ENCODE data around the gene PDXDC1. TPM values are rescaled to one million over a fixed set of nuclear protein-coding genes. Genes with fewer than 3 reads are reported as not detected.
"Not testable (repeated sequence)": the region's sequence is repeated elsewhere in the genome, so short reads cannot be mapped to it uniquely, and the experiment has no call there.

Gene PDXDC1
- total RNA-seq, 2 experiments from 2014 or later: 64.0 to 75.0 TPM

GRCh38 chr16:15008647-15009046, 33.8 kb downstream of the PDXDC1 start:
- peaks cover 13% of the 10 kb centered on the region for H3K4me1 ChIP-seq (ENCODE audit: insufficient read depth, low read length)
- POLR2A ChIA-PET; ATAC-seq (ENCODE audit: poor library complexity); H3K9me3 ChIP-seq (ENCODE audit: control insufficient read depth in 1 of 2, insufficient read depth in 1 of 2, low read length in 2 of 2); H3K27me3 ChIP-seq (ENCODE audit: control insufficient read depth in 1 of 2, insufficient read depth in 2 of 2, low read length in 2 of 2); CTCF ChIA-PET; DNase-seq; H3K27ac ChIP-seq (ENCODE audit: low read depth in 1 of 2, low read length in 2 of 2); H3K4me3 ChIP-seq (ENCODE audit: low read length); intact Hi-C loops (cut with DNase I, micrococcal nuclease); H3K27me3 Mint-ChIP-seq; H3K9me3 Mint-ChIP-seq; H3K4me3 Mint-ChIP-seq: not testable (repeated sequence)
- Mint-ChIP-seq H3K27ac (peak overlapping the region; percentile 5), H3K4me1 (ENCODE audit: low read depth) (peaks cover 19% of the 10 kb centered on the region), H3K36me3 (ENCODE audit: low read depth) (peaks cover 80% of the 10 kb centered on the region)
- H3K36me3 ChIP-seq (ENCODE audit: insufficient read depth, low read length): peaks cover 12% of the 10 kb centered on the region

- Mint-ChIP-seq H3K27ac (peak overlapping the region; percentile 97), H3K36me3 (ENCODE audit: low read depth) (peaks cover 69% of the 10 kb centered on the region), H3K4me1 (ENCODE audit: low read depth) (peaks cover 41% of the 10 kb centered on the region)
- H3K4me3 Mint-ChIP-seq; H3K27me3 Mint-ChIP-seq; H3K9me3 ChIP-seq (ENCODE audit: control insufficient read depth in 1 of 2, insufficient read depth in 1 of 2, low read length in 2 of 2); H3K4me3 ChIP-seq (ENCODE audit: low read length); DNase-seq; H3K27me3 ChIP-seq (ENCODE audit: control insufficient read depth in 1 of 2, insufficient read depth in 2 of 2, low read length in 2 of 2); H3K27ac ChIP-seq (ENCODE audit: low read depth in 1 of 2, low read length in 2 of 2); H3K9me3 Mint-ChIP-seq; ATAC-seq (ENCODE audit: poor library complexity): not testable (repeated sequence)
- intact Hi-C loops (cut with DNase I, micrococcal nuclease): loop anchor here in 1 of 2 experiments (5.0 kb wide), 1 partner anchor 36 kb away; the partner anchor contains the start of gene PDXDC1
- H3K36me3 ChIP-seq (ENCODE audit: insufficient read depth, low read length): peaks cover 14% of the 10 kb centered on the region
- H3K4me1 ChIP-seq (ENCODE audit: insufficient read depth, low read length): peaks cover 25% of the 10 kb centered on the region
- CTCF ChIA-PET: interaction anchor here (0.6 to 1.2 kb wide), 2 partner anchors 9 to 59 kb away, joined by 3 read pairs; no protein-coding TSS in a partner anchor
- POLR2A ChIA-PET: interaction anchor here (2.7 kb wide), 1 partner anchor 38 kb away, joined by 9 read pairs; the partner anchor contains the start of gene PDXDC1
These were observed 38.1 kb downstream of the PDXDC1 start for GRCh38 chr16:15012941-15013340.

- intact Hi-C loops (cut with DNase I, micrococcal nuclease); H3K27ac ChIP-seq (ENCODE audit: low read depth in 1 of 2, low read length in 2 of 2); DNase-seq; H3K27me3 Mint-ChIP-seq; H3K27me3 ChIP-seq (ENCODE audit: control insufficient read depth in 1 of 2, insufficient read depth in 2 of 2, low read length in 2 of 2); H3K9me3 ChIP-seq (ENCODE audit: control insufficient read depth in 1 of 2, insufficient read depth in 1 of 2, low read length in 2 of 2); CTCF ChIA-PET; H3K9me3 Mint-ChIP-seq; H3K4me3 ChIP-seq (ENCODE audit: low read length); POLR2A ChIA-PET; ATAC-seq (ENCODE audit: poor library complexity); H3K4me3 Mint-ChIP-seq: not testable (repeated sequence)
- peaks cover 25% of the 10 kb centered on the region for H3K4me1 ChIP-seq (ENCODE audit: insufficient read depth, low read length)
- H3K36me3 ChIP-seq (ENCODE audit: insufficient read depth, low read length): peaks cover 14% of the 10 kb centered on the region
- H3K36me3 Mint-ChIP-seq (ENCODE audit: low read depth): peaks cover 62% of the 10 kb centered on the region
- H3K4me1 Mint-ChIP-seq (ENCODE audit: low read depth): peaks cover 36% of the 10 kb centered on the region
- peak overlapping the region; percentile 80 for H3K27ac Mint-ChIP-seq
These were observed 40.8 kb downstream of the PDXDC1 start for GRCh38 chr16:15015671-15016070.

GRCh38 chr16:15016354-15016753, 41.5 kb downstream of the PDXDC1 start:
- peaks cover 57% of the 10 kb centered on the region for H3K36me3 Mint-ChIP-seq (ENCODE audit: low read depth)
- H3K4me3 Mint-ChIP-seq; intact Hi-C loops (cut with DNase I, micrococcal nuclease): not testable (repeated sequence)

GRCh38 chr16:15016951-15017580, 42.2 kb downstream of the PDXDC1 start:
- ATAC-seq (ENCODE audit: poor library complexity); H3K9me3 Mint-ChIP-seq; intact Hi-C loops (cut with DNase I, micrococcal nuclease); POLR2A ChIA-PET; H3K9me3 ChIP-seq (ENCODE audit: control insufficient read depth in 1 of 2, insufficient read depth in 1 of 2, low read length in 2 of 2); H3K27me3 Mint-ChIP-seq; H3K27ac ChIP-seq (ENCODE audit: low read depth in 1 of 2, low read length in 2 of 2); H3K4me3 ChIP-seq (ENCODE audit: low read length); H3K4me3 Mint-ChIP-seq; H3K27me3 ChIP-seq (ENCODE audit: control insufficient read depth in 1 of 2, insufficient read depth in 2 of 2, low read length in 2 of 2); DNase-seq; CTCF ChIA-PET: not testable (repeated sequence)
- Histone ChIP-seq H3K4me1 (ENCODE audit: insufficient read depth, low read length) (peaks cover 25% of the 10 kb centered on the region), H3K36me3 (ENCODE audit: insufficient read depth, low read length) (peaks cover 14% of the 10 kb centered on the region)
- peaks cover 58% of the 10 kb centered on the region for H3K36me3 Mint-ChIP-seq (ENCODE audit: low read depth)
- H3K27ac Mint-ChIP-seq: peak overlapping the region; percentile 80
- H3K4me1 Mint-ChIP-seq (ENCODE audit: low read depth): peaks cover 34% of the 10 kb centered on the region

More at GRCh38 chr16:15016354-15016753, 41.5 kb downstream of the PDXDC1 start:
- CTCF ChIA-PET; DNase-seq; H3K9me3 ChIP-seq (ENCODE audit: control insufficient read depth in 1 of 2, insufficient read depth in 1 of 2, low read length in 2 of 2); H3K9me3 Mint-ChIP-seq; ATAC-seq (ENCODE audit: poor library complexity); POLR2A ChIA-PET; H3K27me3 Mint-ChIP-seq; H3K27me3 ChIP-seq (ENCODE audit: control insufficient read depth in 1 of 2, insufficient read depth in 2 of 2, low read length in 2 of 2); H3K27ac ChIP-seq (ENCODE audit: low read depth in 1 of 2, low read length in 2 of 2); H3K4me3 ChIP-seq (ENCODE audit: low read length): not testable (repeated sequence)
- Mint-ChIP-seq H3K4me1 (ENCODE audit: low read depth) (peaks cover 33% of the 10 kb centered on the region), H3K27ac (peak overlapping the region; percentile 80)
- H3K36me3 ChIP-seq (ENCODE audit: insufficient read depth, low read length): peaks cover 14% of the 10 kb centered on the region
- H3K4me1 ChIP-seq (ENCODE audit: insufficient read depth, low read length): peaks cover 25% of the 10 kb centered on the region

- DNase-seq; ATAC-seq (ENCODE audit: poor library complexity); H3K9me3 Mint-ChIP-seq; H3K4me1 ChIP-seq (ENCODE audit: insufficient read depth, low read length); POLR2A ChIA-PET; H3K27me3 ChIP-seq (ENCODE audit: control insufficient read depth in 1 of 2, insufficient read depth in 2 of 2, low read length in 2 of 2); H3K27me3 Mint-ChIP-seq; H3K27ac ChIP-seq (ENCODE audit: low read depth in 1 of 2, low read length in 2 of 2); intact Hi-C loops (cut with DNase I, micrococcal nuclease); H3K9me3 ChIP-seq (ENCODE audit: control insufficient read depth in 1 of 2, insufficient read depth in 1 of 2, low read length in 2 of 2); H3K4me3 Mint-ChIP-seq; H3K4me3 ChIP-seq (ENCODE audit: low read length): not testable (repeated sequence)
- CTCF ChIA-PET: interaction anchor here (0.7 kb wide), 1 partner anchor 9 kb away, joined by 3 read pairs; no protein-coding TSS in a partner anchor
- H3K4me1 Mint-ChIP-seq (ENCODE audit: low read depth): peaks cover 15% of the 10 kb centered on the region
- peak overlapping the region; percentile 71 for H3K27ac Mint-ChIP-seq
- H3K36me3 ChIP-seq (ENCODE audit: insufficient read depth, low read length): peaks cover 31% of the 10 kb centered on the region
- H3K36me3 Mint-ChIP-seq (ENCODE audit: low read depth): peaks cover 83% of the 10 kb centered on the region
These were observed 46.6 kb downstream of the PDXDC1 start for GRCh38 chr16:15021429-15021828.

All from CD4-positive, alpha-beta T cell (primary cell).